HCT116 (cell line): ENCODE results near the gene R3HCC1L. TPM values are rescaled to one million over a fixed set of nuclear protein-coding genes. Genes with fewer than 3 reads are reported as not detected.

ENCODE experiments used
- ATAC-seq: fragments of 200-7000 bp; cut with Tn5 transposase; 2 replicates; pipeline ENCODE4 v1.9.1; 2020; ENCODE audit warnings: mild to moderate bottlenecking, moderate library complexity
- BruUV-seq: library from RNA; stranded (reverse); fragments of 400-500 nt; replicated peaks from 2 replicates; lab custom pipeline; 2021; lab: Mats Ljungman, UMichigan
- CTCF ChIA-PET: fragments of 300-600 bp; sonication (Branson Sonifier 250); formaldehyde crosslinking; loops from one replicate; lab custom pipeline; 2021; ENCODE audit warnings: antibody characterized with exemption; lab: Charles Lee
- POLR2A ChIA-PET: fragments of 300-600, 350-600 bp; sonication (Branson Sonifier 250); formaldehyde crosslinking; loops from one replicate; lab custom pipeline; 2021; ENCODE audit warnings: antibody characterized with exemption; lab: Charles Lee
- RAD21 ChIA-PET, 2 experiments: fragments of 300-600 bp; sonication (Branson Sonifier 250); formaldehyde crosslinking; loops; one replicate each; lab custom pipeline; 2023; ENCODE audit warnings: low total read pairs in 2 of 2; ENCODE audit not compliant: uncharacterized antibody in 2 of 2, unreplicated experiment in 2 of 2, low non-redundant PET in 1 of 2; lab: Charles Lee
- DNase-seq: peaks from one replicate; pipeline ENCODE4 v3.0.0-alpha.2; 2010; ENCODE audit warnings: low read depth, low spot score
- H2AFZ ChIP-seq: fragments of 200-600 bp; shearing (Covaris generic), sonication (generic); 2 replicates; pipeline ENCODE4 v1.6.1; 2017; ENCODE audit warnings: low read depth, mixed run types, mixed read lengths, antibody characterized with exemption, low read length; ENCODE audit not compliant: poor library complexity, severe bottlenecking
- H3K27ac ChIP-seq: 2 replicates; pipeline ENCODE4 v1.5.1; 2012; ENCODE audit warnings: low read depth, low read length
- H3K27me3 ChIP-seq: fragments of 200-600 bp; sonication (generic); 2 replicates; pipeline ENCODE4 v1.6.1; 2016; ENCODE audit warnings: mixed run types, low read length, mixed read lengths; ENCODE audit not compliant: insufficient read depth
- H3K36me3 ChIP-seq, 2 experiments: fragments of 200-500 bp in 1 of 2; fragments of 200-600 bp in 1 of 2; sonication (Bioruptor generic) in 1 of 2; sonication (generic) in 1 of 2; 2 replicates each; pipeline versions ENCODE4 v1.5.1 to v1.6.1; 2014 to 2016; ENCODE audit warnings: low read length in 2 of 2, inconsistent platforms in 1 of 2, mixed read lengths in 1 of 2, mixed run types in 1 of 2; ENCODE audit not compliant: insufficient read depth in 2 of 2, control insufficient read depth in 1 of 2
- H3K4me1 ChIP-seq, 2 experiments: fragments of 200-600 bp in 1 of 2; sonication (generic) in 1 of 2; 2 replicates each; pipeline versions ENCODE4 v1.5.1 to v1.6.1; 2012 to 2017; ENCODE audit warnings: low read length in 2 of 2, inconsistent platforms in 1 of 2, mild to moderate bottlenecking in 1 of 2, mixed read lengths in 1 of 2, mixed run types in 1 of 2, moderate library complexity in 1 of 2; ENCODE audit not compliant: insufficient read depth in 2 of 2, control insufficient read depth in 1 of 2
- H3K4me2 ChIP-seq: fragments of 200-600 bp; sonication (generic); 2 replicates; pipeline ENCODE4 v1.6.1; 2017; ENCODE audit warnings: mixed run types, low read length, mixed read lengths
- H3K4me3 ChIP-seq, 2 experiments: fragments of 200-600 bp in 1 of 2; sonication (generic) in 1 of 2; replicated peaks in 1 of 2; 2 replicates each; pipeline ENCODE4 v1.5.1; 2011 to 2016; ENCODE audit warnings: low read length in 2 of 2, control low read depth in 1 of 2, low read depth in 1 of 2, mild to moderate bottlenecking in 1 of 2, mixed read lengths in 1 of 2, mixed run types in 1 of 2
- H3K79me2 ChIP-seq: fragments of 200-600 bp; sonication (generic); 2 replicates; pipeline ENCODE4 v1.6.1; 2017; ENCODE audit warnings: mild to moderate bottlenecking, mixed run types, low read length, moderate library complexity, mixed read lengths; ENCODE audit not compliant: insufficient read depth
- H3K9ac ChIP-seq: fragments of 200-600 bp; sonication (generic); 2 replicates; pipeline ENCODE4 v1.6.1; 2016; ENCODE audit warnings: low read length, mixed read lengths
- H3K9me2 ChIP-seq: fragments of 200-600 bp; sonication (generic), shearing (Covaris generic); 2 replicates; pipeline ENCODE4 v1.6.1; 2017; ENCODE audit warnings: mixed run types, mild to moderate bottlenecking, moderate library complexity; ENCODE audit not compliant: insufficient read depth
- H3K9me3 ChIP-seq, 2 experiments: fragments of 200-500 bp in 1 of 2; fragments of 200-600 bp in 1 of 2; sonication (Bioruptor generic) in 1 of 2; sonication (generic) in 1 of 2; 2 replicates each; pipeline ENCODE4 v1.6.1; 2014 to 2017; ENCODE audit warnings: low read length in 2 of 2, mixed read lengths in 2 of 2, inconsistent platforms in 1 of 2, low read depth in 1 of 2, mild to moderate bottlenecking in 1 of 2, mixed run types in 1 of 2, moderate library complexity in 1 of 2; ENCODE audit not compliant: control insufficient read depth in 1 of 2, insufficient read depth in 1 of 2
- H4K20me1 ChIP-seq: fragments of 200-600 bp; sonication (generic), shearing (Covaris generic); 2 replicates; pipeline ENCODE4 v1.6.1; 2017; ENCODE audit warnings: mixed run types, mild to moderate bottlenecking, moderate library complexity; ENCODE audit not compliant: insufficient read depth
- CBX3 ChIP-seq: IDR thresholded peaks from 2 replicates; pipeline ENCODE4 v1.6.1; 2012; ENCODE audit warnings: low read depth
- EGR1 ChIP-seq: IDR thresholded peaks from 2 replicates; pipeline ENCODE4 v1.6.1; 2012; ENCODE audit warnings: low read depth
- ELF1 ChIP-seq: IDR thresholded peaks from 2 replicates; pipeline ENCODE4 v1.6.1; 2012; ENCODE audit warnings: low read depth, borderline replicate concordance
- EZH2phosphoT487 ChIP-seq: fragments of 200-600 bp; IDR thresholded peaks from 2 replicates; pipeline ENCODE4 v1.6.1; 2018; ENCODE audit warnings: antibody characterized with exemption, borderline replicate concordance
- POLR2A ChIP-seq: IDR thresholded peaks from 2 replicates; pipeline ENCODE4 v1.7.0; 2011; ENCODE audit warnings: borderline replicate concordance; ENCODE audit not compliant: insufficient read depth, insufficient read length; ENCODE audit errors: extremely low read depth
- POLR2AphosphoS5 ChIP-seq: IDR thresholded peaks from 2 replicates; pipeline ENCODE4 v1.6.1; 2011; ENCODE audit warnings: mild to moderate bottlenecking, low read depth, low read length, moderate library complexity
- REST ChIP-seq: IDR thresholded peaks from 2 replicates; pipeline ENCODE4 v1.6.1; 2012; ENCODE audit warnings: low read depth
- SIN3A ChIP-seq: IDR thresholded peaks from 2 replicates; pipeline ENCODE4 v1.6.1; 2012; ENCODE audit warnings: low read depth
- SRF ChIP-seq: IDR thresholded peaks from 2 replicates; pipeline ENCODE4 v1.6.1; 2012; ENCODE audit warnings: low read depth
- TCF7L2 ChIP-seq: IDR thresholded peaks from 2 replicates; pipeline ENCODE4 v1.7.0; 2011; ENCODE audit warnings: borderline replicate concordance, inconsistent platforms; ENCODE audit not compliant: insufficient read depth, insufficient read length; ENCODE audit errors: extremely low read depth
- YY1 ChIP-seq: IDR thresholded peaks from 2 replicates; pipeline ENCODE4 v1.6.1; 2011; ENCODE audit warnings: low read length, low read depth, moderate library complexity, mild to moderate bottlenecking; ENCODE audit not compliant: insufficient replicate concordance; ENCODE audit errors: extremely low read depth
- ZFX ChIP-seq: fragments of 450-650 bp; IDR thresholded peaks from 2 replicates; pipeline ENCODE4 v1.6.1; 2017
- ZNF274 ChIP-seq: fragments of 200-500 bp; sonication (Bioruptor generic); IDR thresholded peaks from 2 replicates; pipeline ENCODE4 v1.6.1; 2014; ENCODE audit warnings: mild to moderate bottlenecking, low read depth, low read length, inconsistent platforms
- intact Hi-C: fragments of 100-400 bp; cut with micrococcal nuclease; formaldehyde crosslinking; loops from 2 replicates; pipeline ENCODE4 v1.10.0; 2022
- total RNA-seq: library from RNA; stranded (reverse); gene quantifications from one replicate; pipeline ENCODE4 v1.2.1, GENCODE V29; 2021; ENCODE audit not compliant: unreplicated experiment

Gene R3HCC1L
- total RNA-seq, 1 experiment from 2014 or later = 9.3 TPM

- Histone ChIP-seq H2AFZ (no peak overlapping the region), H3K4me2 (no peak overlapping the region), H3K27ac (no peak overlapping the region), H3K9me3 (no peaks in the 10 kb centered on the region), H3K9me2 (no peaks in the 10 kb centered on the region), H3K9ac (no peak overlapping the region), H3K36me3 (no peaks in the 10 kb centered on the region), H4K20me1 (no peaks in the 10 kb centered on the region), H3K4me1 (no peaks in the 10 kb centered on the region), H3K27me3 (peaks cover 62% of the 10 kb centered on the region), H3K4me3 (no peak overlapping the region), H3K79me2 (no peaks in the 10 kb centered on the region)
- DNase-seq (no peak), ATAC-seq (no peak)
- TF ChIP-seq ZFX (no peak), REST (no peak), POLR2AphosphoS5 (no peak), CBX3 (no peak), YY1 (no peak), POLR2A (no peak), ZNF274 (no peak), EZH2phosphoT487 (no peak), TCF7L2 (no peak), SRF (no peak), EGR1 (no peak), ELF1 (no peak), SIN3A (no peak)
- CTCF ChIA-PET = no interaction called here
- BruUV-seq = no TSS peak
- intact Hi-C loops = no loop called here
- POLR2A ChIA-PET = no interaction called here
- RAD21 ChIA-PET = no interaction called here
These were observed 43.6 kb upstream of the R3HCC1L start for GRCh38 chr10:98090822-98091221.
